HEK293 (cell line): Measurements from ENCODE around the gene AIF1.

ENCODE experiments used
- BCL11B ChIP-seq: fragments of 450-650 bp; formaldehyde crosslinking; IDR thresholded peaks from 2 replicates; pipeline ENCODE4 v1.5.1; 2016; ENCODE audit warnings: low read depth, missing biosample characterization, missing genetic modification characterization
- HOXD13 ChIP-seq: sonication (generic); formaldehyde crosslinking; IDR thresholded peaks from 2 replicates; pipeline ENCODE4 v1.8.0; 2022; ENCODE audit warnings: missing genetic modification reagents, borderline replicate concordance
- MZF1 ChIP-seq: fragments of 450-650 bp; formaldehyde crosslinking; IDR thresholded peaks from 2 replicates; pipeline ENCODE4 v1.5.1; 2017; ENCODE audit warnings: missing biosample characterization, missing genetic modification characterization, borderline replicate concordance
- REST ChIP-seq: fragments of 450-650 bp; formaldehyde crosslinking; IDR thresholded peaks from 2 replicates; pipeline ENCODE4 v1.5.1; 2016; ENCODE audit warnings: missing biosample characterization, missing genetic modification characterization
- YY1 ChIP-seq: fragments of 450-650 bp; formaldehyde crosslinking; IDR thresholded peaks from 2 replicates; pipeline ENCODE4 v1.5.1; 2018; ENCODE audit warnings: missing biosample characterization, missing genetic modification characterization
- ZNF248 ChIP-seq: fragments of 450-650 bp; formaldehyde crosslinking; IDR thresholded peaks from 2 replicates; pipeline ENCODE4 v1.5.1; 2017; ENCODE audit warnings: missing biosample characterization, missing genetic modification characterization
- ZNF274 ChIP-seq, 2 experiments: fragments of 200-500 bp in 1 of 2; fragments of 450-650 bp in 1 of 2; sonication (Bioruptor generic) in 1 of 2; formaldehyde crosslinking in 1 of 2; IDR thresholded peaks; 2 replicates each; pipeline versions ENCODE4 v1.5.1 to v1.6.1; 2014 to 2016; ENCODE audit warnings: borderline replicate concordance in 1 of 2, inconsistent platforms in 1 of 2, low read length in 1 of 2, missing biosample characterization in 1 of 2, missing genetic modification characterization in 1 of 2
- ZNF629 ChIP-seq: fragments of 450-650 bp; formaldehyde crosslinking; IDR thresholded peaks from 2 replicates; pipeline ENCODE4 v1.5.1; 2017; ENCODE audit warnings: missing biosample characterization, missing genetic modification characterization
- ZNF837 ChIP-seq: fragments of 450-650 bp; formaldehyde crosslinking; IDR thresholded peaks from 2 replicates; pipeline ENCODE4 v1.5.1; 2016; ENCODE audit warnings: missing biosample characterization, missing genetic modification characterization
- TF ChIP-seq, protein P1 (sequence below): fragments of 450-650 bp; formaldehyde crosslinking; IDR thresholded peaks from 2 replicates; pipeline ENCODE4 v1.5.1; 2016; ENCODE audit warnings: missing biosample characterization, missing genetic modification characterization, borderline replicate concordance
- TF ChIP-seq, protein P2 (sequence below): fragments of 450-650 bp; formaldehyde crosslinking; IDR thresholded peaks from 2 replicates; pipeline ENCODE4 v1.5.1; 2016; ENCODE audit warnings: missing biosample characterization, missing genetic modification characterization
- TF ChIP-seq, protein P3 (sequence below): fragments of 450-650 bp; formaldehyde crosslinking; IDR thresholded peaks from 2 replicates; pipeline ENCODE4 v1.5.1; 2016; ENCODE audit warnings: missing biosample characterization, missing genetic modification characterization
- TF ChIP-seq, protein P4 (sequence below): fragments of 450-650 bp; formaldehyde crosslinking; IDR thresholded peaks from 2 replicates; pipeline ENCODE4 v1.5.1; 2017; ENCODE audit warnings: missing biosample characterization, missing genetic modification characterization

GRCh38 chr6:31580438-31580740 lies 34.6 kb upstream of the AIF1 start:
- TF ChIP-seq ZNF837 (no peak), ZNF274 (IDR thresholded peaks at IDR 0.05; ENCODE audit: low read length) (no peak), ZNF274 (tag by site-specific recombination; IDR thresholded peaks at IDR 0.05; ENCODE audit: borderline replicate concordance) (no peak), MZF1 (no peak), BCL11B (tag by site-specific recombination) (no peak), REST (no peak), ZNF248 (tag by site-specific recombination) (no peak), ZNF629 (tag by site-specific recombination) (no peak), HOXD13 (CRISPR knock-in tag) (no peak), YY1 (tag by site-specific recombination) (no peak)
- TF ChIP-seq, protein P1, sequence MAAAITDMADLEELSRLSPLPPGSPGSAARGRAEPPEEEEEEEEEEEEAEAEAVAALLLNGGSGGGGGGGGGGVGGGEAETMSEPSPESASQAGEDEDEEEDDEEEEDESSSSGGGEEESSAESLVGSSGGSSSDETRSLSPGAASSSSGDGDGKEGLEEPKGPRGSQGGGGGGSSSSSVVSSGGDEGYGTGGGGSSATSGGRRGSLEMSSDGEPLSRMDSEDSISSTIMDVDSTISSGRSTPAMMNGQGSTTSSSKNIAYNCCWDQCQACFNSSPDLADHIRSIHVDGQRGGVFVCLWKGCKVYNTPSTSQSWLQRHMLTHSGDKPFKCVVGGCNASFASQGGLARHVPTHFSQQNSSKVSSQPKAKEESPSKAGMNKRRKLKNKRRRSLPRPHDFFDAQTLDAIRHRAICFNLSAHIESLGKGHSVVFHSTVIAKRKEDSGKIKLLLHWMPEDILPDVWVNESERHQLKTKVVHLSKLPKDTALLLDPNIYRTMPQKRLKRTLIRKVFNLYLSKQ (tag by site-specific recombination) = no peak
- TF ChIP-seq, protein P2, sequence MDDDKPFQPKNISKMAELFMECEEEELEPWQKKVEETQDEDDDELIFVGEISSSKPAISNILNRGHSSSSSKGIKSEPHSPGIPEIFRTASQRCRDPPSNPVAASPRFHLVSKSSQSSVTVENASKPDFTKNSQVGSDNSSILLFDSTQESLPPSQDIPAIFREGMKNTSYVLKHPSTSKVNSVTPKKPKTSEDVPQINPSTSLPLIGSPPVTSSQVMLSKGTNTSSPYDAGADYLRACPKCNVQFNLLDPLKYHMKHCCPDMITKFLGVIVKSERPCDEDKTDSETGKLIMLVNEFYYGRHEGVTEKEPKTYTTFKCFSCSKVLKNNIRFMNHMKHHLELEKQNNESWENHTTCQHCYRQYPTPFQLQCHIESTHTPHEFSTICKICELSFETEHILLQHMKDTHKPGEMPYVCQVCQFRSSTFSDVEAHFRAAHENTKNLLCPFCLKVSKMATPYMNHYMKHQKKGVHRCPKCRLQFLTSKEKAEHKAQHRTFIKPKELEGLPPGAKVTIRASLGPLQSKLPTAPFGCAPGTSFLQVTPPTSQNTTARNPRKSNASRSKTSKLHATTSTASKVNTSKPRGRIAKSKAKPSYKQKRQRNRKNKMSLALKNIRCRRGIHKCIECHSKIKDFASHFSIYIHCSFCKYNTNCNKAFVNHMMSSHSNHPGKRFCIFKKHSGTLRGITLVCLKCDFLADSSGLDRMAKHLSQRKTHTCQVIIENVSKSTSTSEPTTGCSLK = no peak
- TF ChIP-seq, protein P3, sequence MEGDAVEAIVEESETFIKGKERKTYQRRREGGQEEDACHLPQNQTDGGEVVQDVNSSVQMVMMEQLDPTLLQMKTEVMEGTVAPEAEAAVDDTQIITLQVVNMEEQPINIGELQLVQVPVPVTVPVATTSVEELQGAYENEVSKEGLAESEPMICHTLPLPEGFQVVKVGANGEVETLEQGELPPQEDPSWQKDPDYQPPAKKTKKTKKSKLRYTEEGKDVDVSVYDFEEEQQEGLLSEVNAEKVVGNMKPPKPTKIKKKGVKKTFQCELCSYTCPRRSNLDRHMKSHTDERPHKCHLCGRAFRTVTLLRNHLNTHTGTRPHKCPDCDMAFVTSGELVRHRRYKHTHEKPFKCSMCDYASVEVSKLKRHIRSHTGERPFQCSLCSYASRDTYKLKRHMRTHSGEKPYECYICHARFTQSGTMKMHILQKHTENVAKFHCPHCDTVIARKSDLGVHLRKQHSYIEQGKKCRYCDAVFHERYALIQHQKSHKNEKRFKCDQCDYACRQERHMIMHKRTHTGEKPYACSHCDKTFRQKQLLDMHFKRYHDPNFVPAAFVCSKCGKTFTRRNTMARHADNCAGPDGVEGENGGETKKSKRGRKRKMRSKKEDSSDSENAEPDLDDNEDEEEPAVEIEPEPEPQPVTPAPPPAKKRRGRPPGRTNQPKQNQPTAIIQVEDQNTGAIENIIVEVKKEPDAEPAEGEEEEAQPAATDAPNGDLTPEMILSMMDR = no peak
- TF ChIP-seq, protein P4, sequence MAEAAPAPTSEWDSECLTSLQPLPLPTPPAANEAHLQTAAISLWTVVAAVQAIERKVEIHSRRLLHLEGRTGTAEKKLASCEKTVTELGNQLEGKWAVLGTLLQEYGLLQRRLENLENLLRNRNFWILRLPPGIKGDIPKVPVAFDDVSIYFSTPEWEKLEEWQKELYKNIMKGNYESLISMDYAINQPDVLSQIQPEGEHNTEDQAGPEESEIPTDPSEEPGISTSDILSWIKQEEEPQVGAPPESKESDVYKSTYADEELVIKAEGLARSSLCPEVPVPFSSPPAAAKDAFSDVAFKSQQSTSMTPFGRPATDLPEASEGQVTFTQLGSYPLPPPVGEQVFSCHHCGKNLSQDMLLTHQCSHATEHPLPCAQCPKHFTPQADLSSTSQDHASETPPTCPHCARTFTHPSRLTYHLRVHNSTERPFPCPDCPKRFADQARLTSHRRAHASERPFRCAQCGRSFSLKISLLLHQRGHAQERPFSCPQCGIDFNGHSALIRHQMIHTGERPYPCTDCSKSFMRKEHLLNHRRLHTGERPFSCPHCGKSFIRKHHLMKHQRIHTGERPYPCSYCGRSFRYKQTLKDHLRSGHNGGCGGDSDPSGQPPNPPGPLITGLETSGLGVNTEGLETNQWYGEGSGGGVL (tag by site-specific recombination) = no peak
